Measurements from ENCODE around the gene TMCC1.

The TMCC1 gene

DNA sequence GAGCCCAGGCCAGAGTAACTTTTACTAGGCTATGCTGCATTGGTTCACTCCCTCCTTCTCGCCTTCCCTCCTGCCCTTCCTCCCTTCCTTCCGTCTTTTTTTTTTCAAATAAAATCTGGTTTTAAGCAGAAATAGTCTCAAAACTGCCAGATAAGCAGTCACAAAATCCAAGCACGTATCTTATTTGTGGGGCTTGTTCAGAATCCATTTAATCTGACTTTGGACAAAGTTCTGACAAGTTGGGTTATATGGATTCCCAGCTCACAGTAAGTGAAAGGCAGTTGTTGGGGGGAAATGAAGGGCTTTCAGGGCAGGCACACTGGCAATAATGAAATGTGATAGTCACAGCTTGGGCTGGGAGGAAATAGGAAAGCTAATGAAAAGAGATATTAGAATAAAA lies 255.0 kb downstream of the TMCC1 start:
- H3K27ac ChIP-seq = no peak overlapping the region
- TF ChIP-seq, protein P1, sequence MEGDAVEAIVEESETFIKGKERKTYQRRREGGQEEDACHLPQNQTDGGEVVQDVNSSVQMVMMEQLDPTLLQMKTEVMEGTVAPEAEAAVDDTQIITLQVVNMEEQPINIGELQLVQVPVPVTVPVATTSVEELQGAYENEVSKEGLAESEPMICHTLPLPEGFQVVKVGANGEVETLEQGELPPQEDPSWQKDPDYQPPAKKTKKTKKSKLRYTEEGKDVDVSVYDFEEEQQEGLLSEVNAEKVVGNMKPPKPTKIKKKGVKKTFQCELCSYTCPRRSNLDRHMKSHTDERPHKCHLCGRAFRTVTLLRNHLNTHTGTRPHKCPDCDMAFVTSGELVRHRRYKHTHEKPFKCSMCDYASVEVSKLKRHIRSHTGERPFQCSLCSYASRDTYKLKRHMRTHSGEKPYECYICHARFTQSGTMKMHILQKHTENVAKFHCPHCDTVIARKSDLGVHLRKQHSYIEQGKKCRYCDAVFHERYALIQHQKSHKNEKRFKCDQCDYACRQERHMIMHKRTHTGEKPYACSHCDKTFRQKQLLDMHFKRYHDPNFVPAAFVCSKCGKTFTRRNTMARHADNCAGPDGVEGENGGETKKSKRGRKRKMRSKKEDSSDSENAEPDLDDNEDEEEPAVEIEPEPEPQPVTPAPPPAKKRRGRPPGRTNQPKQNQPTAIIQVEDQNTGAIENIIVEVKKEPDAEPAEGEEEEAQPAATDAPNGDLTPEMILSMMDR (conservative IDR thresholded peaks at IDR 0.05; ENCODE audit: low read depth) = no peak
- POLR2A ChIA-PET (ENCODE audit: low non-redundant PET) = no interaction called here
- no peak for DNase-seq (ENCODE audit: low spot score)
- CTCF ChIA-PET = interaction anchor here (0.5 to 1.4 kb wide), 4 partner anchors 11 to 922 kb away, joined by 3 to 4 read pairs (median 3); no protein-coding TSS in a partner anchor

GRCh38 chr3:129636082-129636481 lies 257.4 kb downstream of the TMCC1 start:
- no peak for DNase-seq (ENCODE audit: low spot score)
- no peak overlapping the region for H3K27ac ChIP-seq
- TF ChIP-seq, protein P1 (conservative IDR thresholded peaks at IDR 0.05; ENCODE audit: low read depth) = no peak
- ChIA-PET CTCF (no interaction called here), POLR2A (ENCODE audit: low non-redundant PET) (no interaction called here)

DNA sequence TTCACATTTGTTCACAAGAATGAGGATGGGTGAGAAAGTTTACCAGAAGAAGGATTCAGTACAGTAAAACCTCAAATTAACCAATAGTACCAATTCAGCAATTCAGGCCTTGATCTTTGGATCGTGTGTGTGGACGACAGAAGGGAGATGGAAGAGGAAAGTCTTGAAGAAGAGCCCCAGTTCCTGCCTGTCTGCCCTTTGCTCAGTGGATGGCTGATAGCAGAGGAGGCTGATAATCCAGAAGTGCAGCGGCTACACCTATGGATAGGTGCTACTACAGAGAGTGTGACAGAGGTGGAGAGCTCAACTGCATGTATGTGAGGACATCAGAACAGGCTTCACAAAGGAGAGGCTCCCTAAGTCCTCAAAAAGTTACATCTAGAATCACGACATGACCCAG lies 257.9 kb downstream of the TMCC1 start:
- TF ChIP-seq, protein P1 (conservative IDR thresholded peaks at IDR 0.05; ENCODE audit: low read depth) = no peak
- ChIA-PET CTCF (no interaction called here), POLR2A (ENCODE audit: low non-redundant PET) (no interaction called here)
- no peak for DNase-seq (ENCODE audit: low spot score)
- H3K27ac ChIP-seq = no peak overlapping the region

GRCh38 chr3:129633751-129634481 lies 259.6 kb downstream of the TMCC1 start:
- TF ChIP-seq, protein P1 (conservative IDR thresholded peaks at IDR 0.05; ENCODE audit: low read depth) = no peak
- ChIA-PET CTCF (interaction anchor here (0.6 kb wide), 1 partner anchor 133 kb away, joined by 4 read pairs; no protein-coding TSS in a partner anchor), POLR2A (ENCODE audit: low non-redundant PET) (no interaction called here)
- no peak for DNase-seq (ENCODE audit: low spot score)
- H3K27ac ChIP-seq = no peak overlapping the region

- DNase-seq (ENCODE audit: low spot score) = no peak
- CTCF ChIA-PET = no interaction called here
- TF ChIP-seq, protein P1 (conservative IDR thresholded peaks at IDR 0.05; ENCODE audit: low read depth) = no peak
- no peak overlapping the region for H3K27ac ChIP-seq
- POLR2A ChIA-PET (ENCODE audit: low non-redundant PET) = no interaction called here
These were observed 260.5 kb downstream of the TMCC1 start for GRCh38 chr3:129632977-129633376.

DNA sequence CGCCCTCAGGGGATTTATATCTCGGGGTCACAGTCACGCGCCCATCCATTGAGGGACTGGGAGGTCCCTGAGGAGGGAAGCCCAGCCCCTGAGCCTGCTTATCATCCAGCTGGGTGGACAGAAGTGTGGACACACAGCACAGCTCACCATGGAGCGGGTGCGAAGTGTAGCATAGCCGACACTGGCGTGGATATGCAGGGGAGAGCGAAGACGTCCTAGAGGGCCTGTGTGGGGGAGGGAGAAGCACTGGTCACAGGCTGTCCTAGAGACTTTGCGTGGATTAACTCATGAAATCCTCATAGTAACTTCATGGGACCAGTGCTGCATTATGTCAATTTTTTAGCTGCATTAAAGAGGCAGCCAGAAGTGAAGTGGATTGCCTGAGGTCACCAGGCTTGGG lies 261.0 kb downstream of the TMCC1 start:
- TF ChIP-seq, protein P1 (conservative IDR thresholded peaks at IDR 0.05; ENCODE audit: low read depth) = no peak
- ChIA-PET CTCF (no interaction called here), POLR2A (ENCODE audit: low non-redundant PET) (no interaction called here)
- H3K27ac ChIP-seq = no peak overlapping the region
- DNase-seq (ENCODE audit: low spot score) = no peak

Data from RWPE1 (cell line).